Measurements from ENCODE around the gene MACROD2.

Gene MACROD2

GRCh38 chr20:15890407-15890982, 1895.2 kb downstream of the MACROD2 start:
- TF ChIP-seq ZFX (IDR thresholded peaks at IDR 0.05; ENCODE audit: borderline replicate concordance) (no peak), CTCF (IDR thresholded peaks at IDR 0.05) (no peak)
- H3K27ac ChIP-seq = no peak overlapping the region

DNA sequence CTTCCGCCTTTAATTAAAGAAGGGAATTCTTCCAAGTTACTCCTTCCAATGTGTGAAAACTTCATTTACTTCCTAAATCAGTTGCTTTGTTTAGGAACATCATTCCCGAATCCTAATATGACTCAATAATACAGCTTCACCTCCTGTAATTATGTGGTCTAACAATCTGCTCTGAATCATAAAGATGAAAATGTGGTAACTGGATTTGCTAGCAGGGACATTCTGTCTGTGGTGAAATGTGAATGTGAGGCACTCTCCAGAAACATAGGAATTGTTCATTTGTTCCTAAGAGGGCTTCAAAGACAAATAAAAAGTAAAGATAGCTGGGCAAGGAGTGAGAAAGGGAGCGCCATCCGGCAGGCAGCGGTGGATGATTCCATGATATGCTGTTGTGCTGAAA, 1899.8 kb downstream of the MACROD2 start:
- TF ChIP-seq CTCF (IDR thresholded peaks at IDR 0.05) (no peak), ZFX (IDR thresholded peaks at IDR 0.05; ENCODE audit: borderline replicate concordance) (no peak)
- H3K27ac ChIP-seq = no peak overlapping the region

GRCh38 chr20:15895560-15896084, 1900.3 kb downstream of the MACROD2 start:
- H3K27ac ChIP-seq = no peak overlapping the region
- TF ChIP-seq ZFX (IDR thresholded peaks at IDR 0.05; ENCODE audit: borderline replicate concordance) (no peak), CTCF (IDR thresholded peaks at IDR 0.05) (no peak)

DNA sequence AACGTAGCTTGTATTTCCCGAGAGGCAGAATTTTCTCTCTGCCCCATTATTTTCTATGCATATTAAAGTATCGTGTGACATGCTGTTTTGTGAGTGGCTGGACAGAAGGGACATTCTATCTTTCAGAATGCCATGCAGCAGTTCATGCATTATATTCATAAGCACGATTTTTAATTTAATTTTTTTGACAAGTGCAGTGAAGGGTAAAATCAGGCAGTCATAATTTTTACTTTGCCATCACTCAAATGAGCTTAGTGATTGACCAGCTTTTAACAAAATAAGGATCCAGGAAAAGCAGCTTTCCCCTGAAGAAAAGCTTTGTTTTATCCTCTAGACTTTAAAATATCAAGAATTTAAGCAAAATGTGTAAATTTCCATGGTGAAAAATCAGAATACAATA, 1904.7 kb downstream of the MACROD2 start:
- no peak for TF ChIP-seq ZFX (IDR thresholded peaks at IDR 0.05; ENCODE audit: borderline replicate concordance)
- TF ChIP-seq CTCF (IDR thresholded peaks at IDR 0.05) = no peak
- H3K27ac ChIP-seq = no peak overlapping the region

DNA sequence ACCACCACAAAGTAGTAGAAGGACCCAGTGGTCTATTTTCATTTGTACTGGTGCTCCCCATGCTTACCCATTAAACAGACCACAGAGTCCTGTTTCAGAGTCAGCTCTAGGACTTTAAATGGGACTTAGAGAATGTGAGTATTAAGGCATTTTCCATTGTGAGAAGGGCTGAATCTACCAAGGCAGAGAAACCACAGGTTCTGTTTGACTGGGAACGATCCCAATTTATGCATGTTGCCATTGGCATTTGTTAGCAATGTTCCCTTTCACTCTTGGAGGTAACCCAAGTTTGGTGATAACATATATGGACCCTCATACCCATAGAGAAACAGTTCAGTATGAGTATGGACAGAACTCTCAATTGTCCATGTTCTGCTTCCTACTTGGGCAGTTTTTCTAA, 1905.1 kb downstream of the MACROD2 start:
- H3K27ac ChIP-seq = no peak overlapping the region
- TF ChIP-seq CTCF (IDR thresholded peaks at IDR 0.05) (no peak), ZFX (IDR thresholded peaks at IDR 0.05; ENCODE audit: borderline replicate concordance) (no peak)

- TF ChIP-seq CTCF (IDR thresholded peaks at IDR 0.05) (peak; percentile 66), ZFX (IDR thresholded peaks at IDR 0.05; ENCODE audit: borderline replicate concordance) (no peak)
- no peak overlapping the region for H3K27ac ChIP-seq
Measured at GRCh38 chr20:15902493-15902892, 1907.2 kb downstream of the MACROD2 start.

GRCh38 chr20:15905661-15906060, 1910.3 kb downstream of the MACROD2 start:
- TF ChIP-seq ZFX (IDR thresholded peaks at IDR 0.05; ENCODE audit: borderline replicate concordance) (no peak), CTCF (IDR thresholded peaks at IDR 0.05) (no peak)

More at GRCh38 chr20:15905661-15906060, 1910.3 kb downstream of the MACROD2 start:
- H3K27ac ChIP-seq = no peak overlapping the region
